GM19035 (cell line): ENCODE results near the gene RNF208.

ENCODE experiments used
- ATAC-seq: cut with Tn5 transposase; IDR thresholded peaks from one replicate; pipeline ENCODE4 v1.9.1; 2021; ENCODE audit not compliant: unreplicated experiment

Gene RNF208

DNA sequence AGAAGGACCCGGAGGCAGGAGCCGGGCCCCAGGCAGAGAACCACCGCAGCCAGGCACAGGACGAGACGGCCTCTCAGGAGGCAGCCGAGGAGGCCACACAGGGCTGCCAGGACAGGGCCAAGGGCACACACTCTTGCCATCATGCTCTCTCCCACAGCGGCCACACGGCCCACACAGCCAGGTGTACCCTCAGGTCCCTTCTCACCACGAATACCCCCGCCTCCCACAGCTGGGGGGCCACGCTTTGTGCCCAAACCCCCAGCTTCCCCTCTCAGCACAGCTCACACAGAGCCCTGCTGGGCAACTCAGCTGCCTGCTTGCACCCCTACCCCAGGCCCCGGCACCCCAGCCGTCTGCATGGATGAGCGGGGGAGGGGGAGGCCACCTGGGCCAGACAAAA lies 28.3 kb downstream of the RNF208 start:
- ATAC-seq = no peak

DNA sequence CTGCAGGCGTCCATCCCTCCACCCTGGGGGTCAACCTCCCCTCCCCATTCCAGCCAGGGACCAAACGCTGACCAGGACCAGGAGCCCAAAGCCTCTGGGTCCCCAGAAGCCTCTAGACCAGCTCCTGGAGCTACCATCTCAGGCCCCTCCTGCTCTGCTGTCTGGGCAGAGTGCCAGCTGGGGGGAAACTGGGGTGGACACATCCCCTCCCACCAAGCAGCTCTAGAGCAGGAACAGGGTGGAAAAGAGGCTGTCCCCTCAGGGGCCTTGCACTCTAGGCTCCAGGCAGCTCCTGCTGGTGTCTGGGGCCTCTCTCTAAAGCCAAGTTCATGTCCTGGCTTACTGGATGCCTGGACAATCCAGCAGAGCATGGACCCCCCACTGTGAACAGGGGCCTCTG lies 29.2 kb downstream of the RNF208 start:
- ATAC-seq = no peak

GRCh38 chr9:137192448-137192780 lies 29.6 kb downstream of the RNF208 start:
- no peak for ATAC-seq

- no peak for ATAC-seq
Observed at GRCh38 chr9:137191691-137192447, 30.2 kb downstream of the RNF208 start.

GRCh38 chr9:137191245-137191644 lies 30.8 kb downstream of the RNF208 start:
- no peak for ATAC-seq

GRCh38 chr9:137190315-137190856 lies 31.7 kb downstream of the RNF208 start:
- no peak for ATAC-seq

DNA sequence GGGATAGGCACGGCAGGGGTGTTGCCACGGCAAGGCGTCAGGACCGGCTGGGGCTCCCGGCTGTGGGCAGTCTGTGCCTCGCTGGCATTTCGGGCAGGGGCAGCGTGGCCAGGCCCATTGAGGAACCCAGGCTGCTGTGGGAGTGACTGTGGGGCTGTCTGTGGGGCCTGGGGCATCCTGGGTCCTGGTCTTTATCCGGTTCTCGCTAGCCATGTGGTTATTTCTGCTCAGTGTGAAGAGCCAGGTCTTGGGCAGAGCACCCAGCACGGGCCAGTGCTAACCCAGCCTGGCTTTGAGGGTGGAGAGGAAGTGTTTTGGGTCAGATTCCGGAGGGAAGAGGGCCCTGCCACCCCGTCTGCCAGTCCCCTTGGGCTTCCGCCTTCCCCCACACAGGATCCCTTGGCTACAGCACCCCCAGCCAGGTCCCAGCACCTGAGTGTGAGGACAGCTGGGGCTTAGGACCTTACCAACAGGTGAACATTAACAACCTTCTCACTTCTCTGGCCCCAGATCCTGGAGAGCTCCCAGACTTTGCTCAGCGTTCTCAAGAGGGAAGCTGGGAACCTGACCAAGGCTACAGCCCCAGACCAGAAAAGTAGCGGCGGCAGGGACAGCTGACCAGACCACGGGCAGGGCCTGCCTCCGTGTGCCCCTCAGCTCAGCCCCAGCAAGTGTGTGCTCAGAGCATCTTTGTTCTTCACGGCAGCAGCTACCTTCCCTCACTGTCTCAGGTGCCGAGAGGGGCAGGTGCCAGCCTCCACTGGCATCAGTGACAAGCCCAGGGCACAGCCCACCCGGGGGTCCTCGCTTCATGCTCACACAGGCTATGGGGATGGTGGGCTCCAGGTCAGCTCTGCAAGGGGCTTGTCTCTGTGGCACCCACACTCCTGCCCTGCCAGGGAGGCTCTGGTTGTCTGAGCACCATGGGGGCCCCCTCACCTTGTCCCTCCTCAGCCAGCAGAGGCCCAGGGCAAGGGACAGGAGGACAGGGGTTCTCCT lies 32.4 kb downstream of the RNF208 start:
- no peak for ATAC-seq

DNA sequence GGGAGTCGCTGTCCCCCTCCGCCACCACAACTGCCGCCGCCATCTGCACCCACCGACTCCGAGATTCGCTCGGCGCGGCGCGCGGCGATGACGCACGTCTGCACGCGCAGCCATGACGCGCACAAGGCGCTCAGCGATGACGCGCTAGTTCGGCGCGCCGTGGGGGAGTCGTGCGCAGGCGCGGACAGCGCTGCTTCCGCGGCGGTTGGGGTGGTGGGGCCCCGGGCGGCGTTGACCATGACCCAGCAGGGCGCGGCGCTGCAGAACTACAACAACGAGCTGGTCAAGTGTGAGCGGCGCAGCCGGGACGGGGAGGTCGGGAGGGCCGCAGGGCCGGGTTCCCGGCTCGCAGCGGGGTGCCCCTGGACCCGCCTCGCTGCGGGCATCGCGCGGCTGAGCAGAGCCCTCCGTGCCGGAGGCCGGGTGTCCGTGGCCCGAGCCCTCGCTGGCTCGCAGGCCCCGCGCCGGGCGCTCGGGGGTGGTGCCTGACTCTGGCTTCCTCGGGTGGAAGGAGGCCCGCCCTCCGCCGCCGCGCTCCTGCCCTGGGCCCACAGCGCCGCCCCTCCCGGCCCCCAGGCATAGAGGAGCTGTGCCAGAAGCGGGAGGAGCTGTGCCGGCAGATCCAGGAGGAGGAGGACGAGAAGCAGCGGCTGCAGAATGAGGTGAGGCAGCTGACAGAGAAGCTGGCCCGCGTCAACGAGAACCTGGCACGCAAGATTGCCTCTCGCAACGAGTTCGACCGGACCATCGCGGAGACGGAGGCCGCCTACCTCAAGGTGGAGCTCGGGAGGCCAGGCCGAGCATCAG lies 33.3 kb downstream of the RNF208 start, which contains the start of the genes ANAPC2 and SSNA1:
Gene ANAPC2 (minus strand): TSS at position 71 of the 807 bp plus-strand sequence. CDS start 28 bp downstream, at position 43.
Gene SSNA1 (plus strand): TSS at position 187 of the 807 bp plus-strand sequence. CDS start 51 bp downstream, at position 238.
- ATAC-seq = peak; percentile 80

GRCh38 chr9:137188086-137188489 lies 34.0 kb downstream of the RNF208 start:
- ATAC-seq = peak; percentile 5

- no peak for ATAC-seq
Observed at GRCh38 chr9:137187386-137187785, 34.7 kb downstream of the RNF208 start.

DNA sequence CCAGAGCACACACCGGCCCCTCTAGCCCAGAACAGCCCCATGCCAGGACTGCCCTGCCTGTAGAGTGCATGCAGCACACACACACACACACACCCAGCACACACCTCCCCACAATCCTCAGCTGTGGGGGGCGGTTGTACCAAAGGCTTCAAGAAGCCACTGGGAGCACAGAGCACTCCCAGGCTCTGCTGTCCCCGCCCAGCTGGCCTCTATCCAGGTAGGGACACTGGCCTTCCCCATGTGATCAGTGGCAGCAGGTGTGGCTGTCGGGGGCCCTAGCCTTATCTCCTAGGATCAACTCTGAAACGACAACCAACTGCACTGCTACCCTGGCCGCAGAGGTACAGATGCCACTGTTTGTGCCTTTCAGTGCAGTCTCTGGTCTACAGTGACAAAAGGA lies 35.7 kb downstream of the RNF208 start:
- ATAC-seq = no peak

- no peak for ATAC-seq
Observed at GRCh38 chr9:137185921-137186320, 36.1 kb downstream of the RNF208 start.

DNA sequence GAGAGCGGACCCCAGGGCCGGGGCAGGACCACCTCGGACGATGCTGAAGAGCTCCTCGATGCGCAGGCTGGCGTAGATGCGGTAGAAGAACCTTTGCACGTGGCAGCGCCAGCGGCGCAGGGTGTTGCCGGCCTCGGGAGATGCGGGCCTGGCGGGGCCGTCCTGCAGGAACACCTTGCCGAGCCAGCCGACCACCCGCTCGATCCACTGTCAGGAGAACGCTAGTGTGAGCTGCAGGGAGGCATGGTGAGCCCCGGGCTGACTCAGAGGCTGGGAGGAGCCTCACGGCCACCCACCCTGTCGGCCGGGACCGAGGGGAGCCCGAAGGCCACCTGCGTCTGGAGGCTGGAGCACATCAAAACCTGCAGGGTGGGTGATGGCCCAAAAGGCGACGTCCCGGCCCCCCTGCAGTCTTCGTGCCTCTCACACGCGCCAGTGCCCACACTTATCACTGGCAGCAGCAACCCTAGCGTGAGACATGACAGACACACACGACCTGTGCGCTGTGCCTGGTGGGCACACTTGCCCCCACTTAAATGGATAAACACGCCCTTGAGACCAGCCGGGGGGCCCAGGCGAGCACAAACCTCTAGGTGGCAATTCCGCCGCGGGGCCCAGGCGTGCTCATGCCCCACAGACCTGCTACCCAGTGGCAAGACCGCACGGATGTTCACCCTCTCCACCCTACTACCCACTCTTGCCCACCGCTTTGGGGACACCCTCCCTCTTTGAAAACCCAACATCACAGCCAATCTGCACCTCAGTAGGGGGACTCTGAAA lies 37.0 kb downstream of the RNF208 start:
- no peak for ATAC-seq

DNA sequence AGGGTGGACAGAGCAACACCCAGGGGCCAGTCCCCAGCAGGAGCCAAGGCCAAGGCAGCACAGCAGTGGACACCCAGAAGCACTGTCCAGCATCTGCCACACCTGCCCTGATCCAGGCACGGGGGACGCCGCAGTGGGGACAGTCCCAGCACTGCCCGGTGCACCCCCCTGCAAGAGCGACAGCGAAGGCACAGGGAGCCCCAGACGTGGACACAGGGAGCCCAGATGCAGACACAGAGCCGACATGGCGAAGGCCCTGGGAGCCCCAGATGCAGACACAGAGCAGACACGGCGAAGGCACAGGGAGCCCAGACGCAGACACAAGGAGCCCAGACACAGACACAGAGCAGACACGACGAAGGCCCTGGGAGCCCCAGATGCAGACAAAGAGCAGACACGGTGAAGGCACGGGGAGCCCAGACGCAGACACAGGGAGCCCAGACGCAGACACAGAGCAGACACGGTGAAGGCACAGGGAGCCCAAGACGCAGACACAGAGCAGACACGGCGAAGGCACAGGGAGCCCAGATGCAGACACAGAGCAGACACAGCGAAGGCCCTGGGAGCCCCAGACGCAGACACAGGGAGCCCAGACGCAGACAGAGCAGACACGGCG lies 38.0 kb downstream of the RNF208 start:
- ATAC-seq = no peak

DNA sequence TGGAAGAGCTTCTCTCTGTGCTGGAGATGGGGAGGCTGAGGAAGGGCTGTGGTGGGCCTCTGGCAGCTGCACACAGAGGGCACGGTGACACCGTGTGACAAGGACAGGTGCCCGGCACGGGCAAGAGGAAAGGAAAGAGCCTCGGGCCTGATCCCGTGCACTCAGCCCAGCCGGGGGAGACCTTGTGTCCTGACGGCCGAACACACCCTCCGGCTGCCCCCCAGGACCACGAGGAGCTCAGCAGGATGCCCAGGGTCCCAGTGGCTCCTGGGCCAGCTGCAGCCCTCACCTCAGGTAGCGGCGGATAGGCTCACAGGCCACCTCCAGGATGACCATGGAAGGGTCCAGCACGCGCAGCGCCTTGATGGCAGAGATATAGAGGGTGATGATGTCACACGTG lies 39.2 kb downstream of the RNF208 start:
- no peak for ATAC-seq

DNA sequence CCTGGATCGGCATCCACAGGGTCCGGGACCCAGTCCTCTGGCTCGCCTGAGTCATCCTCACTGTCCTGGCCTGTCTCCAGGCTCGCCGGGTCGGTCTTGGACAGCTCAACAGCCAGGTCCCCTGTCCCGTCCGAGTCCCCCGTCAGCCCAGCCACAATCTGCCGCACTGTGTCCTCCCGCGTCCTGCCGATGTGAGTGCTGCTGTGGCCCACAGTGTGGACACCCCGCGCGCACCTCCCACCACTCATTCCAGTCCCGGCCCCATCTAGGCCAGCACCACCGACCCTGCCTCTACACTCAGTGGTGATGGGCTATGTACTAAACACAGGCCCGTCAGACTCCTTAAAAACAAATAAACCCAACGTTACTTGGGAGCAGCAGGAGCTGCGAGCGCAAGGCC lies 40.4 kb downstream of the RNF208 start:
- ATAC-seq = no peak

GRCh38 chr9:137180491-137180890 lies 41.5 kb downstream of the RNF208 start:
- no peak for ATAC-seq

GRCh38 chr9:137179761-137180160 lies 42.3 kb downstream of the RNF208 start:
- no peak for ATAC-seq

- ATAC-seq = no peak
Observed at GRCh38 chr9:137178939-137179630, 43.0 kb downstream of the RNF208 start.
